ENCODE measurements around the gene ASAP3. TPM values are rescaled to one million over a fixed set of nuclear protein-coding genes. Genes with fewer than 3 reads are reported as not detected.

ASAP3 gene
- total and polyA plus RNA-seq, 2 experiments from 2014 or later = 28.8 to 45.1 TPM

GRCh38 chr1:23481904-23482303 lies 2.1 kb downstream of the ASAP3 start:
- Histone ChIP-seq H3K9me2 (replicated peaks; ENCODE audit: insufficient read depth) (no peaks in the 10 kb centered on the region), H3K36me3 (replicated peaks; ENCODE audit: insufficient read depth, low read depth) (no peaks in the 10 kb centered on the region), H4K20me1 (ENCODE audit: insufficient read depth, poor library complexity, severe bottlenecking) (peaks cover 4% of the 10 kb centered on the region), H3K4me3 (no peak overlapping the region), H3K4me1 (ENCODE audit: insufficient read depth) (peaks cover 15% of the 10 kb centered on the region), H3K79me2 (peaks cover 55% of the 10 kb centered on the region), H3K27me3 (no peaks in the 10 kb centered on the region), H3K9me3 (ENCODE audit: low read depth) (no peaks in the 10 kb centered on the region), H3K27ac (no peak overlapping the region), H2AFZ (no peak overlapping the region), H3K4me2 (peak overlapping the region; percentile 86)
- TF ChIP-seq EZH2 (IDR thresholded peaks at IDR 0.05; ENCODE audit: borderline replicate concordance) (no peak), CTCF (IDR thresholded peaks at IDR 0.05; ENCODE audit: poor library complexity) (no peak), EZH2phosphoT487 (IDR thresholded peaks at IDR 0.05; ENCODE audit: low read depth, severe bottlenecking, unreplicated experiment) (no peak)
- WGBS (ENCODE audit: low lambda C conversion rate, missing lambda C conversion rate) = 98% methylated on average over 6 of the region's 6 CpGs
- no peak for DNase-seq (ENCODE audit: low spot score)

GRCh38 chr1:23481026-23481597 lies 2.9 kb downstream of the ASAP3 start:
- Histone ChIP-seq H4K20me1 (ENCODE audit: insufficient read depth, poor library complexity, severe bottlenecking) (peaks cover 11% of the 10 kb centered on the region), H3K9me3 (ENCODE audit: low read depth) (no peaks in the 10 kb centered on the region), H3K36me3 (replicated peaks; ENCODE audit: insufficient read depth, low read depth) (no peaks in the 10 kb centered on the region), H3K79me2 (peaks cover 63% of the 10 kb centered on the region), H3K4me1 (ENCODE audit: insufficient read depth) (peaks cover 15% of the 10 kb centered on the region), H3K27me3 (no peaks in the 10 kb centered on the region), H2AFZ (no peak overlapping the region), H3K4me2 (peak overlapping the region; percentile 86), H3K4me3 (no peak overlapping the region), H3K27ac (no peak overlapping the region), H3K9me2 (replicated peaks; ENCODE audit: insufficient read depth) (no peaks in the 10 kb centered on the region)
- DNase-seq (ENCODE audit: low spot score) = no peak
- TF ChIP-seq EZH2phosphoT487 (IDR thresholded peaks at IDR 0.05; ENCODE audit: low read depth, severe bottlenecking, unreplicated experiment) (no peak), EZH2 (IDR thresholded peaks at IDR 0.05; ENCODE audit: borderline replicate concordance) (no peak), CTCF (IDR thresholded peaks at IDR 0.05; ENCODE audit: poor library complexity) (no peak)
- 89% methylated on average over 7 of the region's 7 CpGs for WGBS (ENCODE audit: low lambda C conversion rate, missing lambda C conversion rate)

DNA sequence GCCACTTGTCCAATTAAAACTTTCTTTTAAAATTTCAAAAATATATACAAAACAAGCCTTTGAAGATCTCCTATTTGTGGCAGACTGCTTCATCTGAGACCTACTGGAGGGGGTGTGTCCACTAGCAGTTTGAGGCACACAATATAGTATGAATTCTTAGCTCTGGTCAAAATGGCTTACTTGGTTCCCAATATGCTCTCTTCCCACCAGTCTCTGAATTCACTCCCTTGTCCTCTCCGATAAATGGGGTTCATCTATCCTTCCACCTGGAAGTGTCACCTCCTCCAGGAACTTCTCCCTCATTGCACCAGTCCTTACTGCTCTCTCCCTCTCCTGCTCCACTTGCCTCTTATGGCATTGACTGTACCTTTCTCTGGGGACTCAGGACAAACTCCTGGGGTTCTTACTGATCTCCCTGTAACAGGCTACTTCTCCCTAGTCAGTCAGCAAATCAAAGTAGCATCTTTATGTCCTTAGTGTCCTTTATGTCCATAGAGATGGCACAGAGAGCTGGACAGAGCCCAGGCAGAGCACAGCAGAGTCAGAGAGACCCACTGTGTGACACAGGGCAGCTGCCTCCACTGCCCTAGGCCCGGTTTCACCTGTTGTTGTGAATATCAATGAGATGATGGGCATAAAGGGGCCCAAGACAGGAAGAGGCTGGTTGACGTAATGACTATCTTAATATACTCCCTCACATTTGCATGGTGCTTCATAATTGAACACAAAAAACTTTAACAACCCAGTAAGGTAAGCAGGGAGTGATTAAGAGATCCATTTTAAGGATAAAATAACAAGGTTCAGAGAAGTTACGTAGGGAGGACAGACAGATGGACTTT lies 3.6 kb downstream of the ASAP3 start:
- no peak for DNase-seq (ENCODE audit: low spot score)
- H2AFZ ChIP-seq = no peak overlapping the region
- no peaks in the 10 kb centered on the region for H3K27me3 ChIP-seq
- 95% methylated on average over 4 of the region's 4 CpGs for WGBS (ENCODE audit: low lambda C conversion rate, missing lambda C conversion rate)
- no peak for TF ChIP-seq EZH2 (IDR thresholded peaks at IDR 0.05; ENCODE audit: borderline replicate concordance)
- TF ChIP-seq EZH2phosphoT487 (IDR thresholded peaks at IDR 0.05; ENCODE audit: low read depth, severe bottlenecking, unreplicated experiment) = no peak
- no peak for TF ChIP-seq CTCF (IDR thresholded peaks at IDR 0.05; ENCODE audit: poor library complexity)
- peaks cover 18% of the 10 kb centered on the region for H4K20me1 ChIP-seq (ENCODE audit: insufficient read depth, poor library complexity, severe bottlenecking)
- H3K9me2 ChIP-seq (replicated peaks; ENCODE audit: insufficient read depth) = no peaks in the 10 kb centered on the region
- H3K79me2 ChIP-seq = peaks cover 69% of the 10 kb centered on the region
- H3K4me1 ChIP-seq (ENCODE audit: insufficient read depth) = peaks cover 15% of the 10 kb centered on the region
- no peak overlapping the region for H3K4me3 ChIP-seq
- H3K9me3 ChIP-seq (ENCODE audit: low read depth) = no peaks in the 10 kb centered on the region
- H3K4me2 ChIP-seq = peak overlapping the region; percentile 1
- H3K27ac ChIP-seq = peak overlapping the region; percentile 65
- H3K36me3 ChIP-seq (replicated peaks; ENCODE audit: insufficient read depth, low read depth) = no peaks in the 10 kb centered on the region

Measured in hepatocyte (in vitro differentiated cells).